ENCODE data around the gene FARP1.
"Not testable (repeated sequence)": the region's sequence is repeated elsewhere in the genome, so short reads cannot be mapped to it uniquely, and the experiment has no call there.

Gene FARP1

GRCh38 chr13:98228661-98229341, 85.9 kb downstream of the FARP1 start:
- DNase-seq: no peak

GRCh38 chr13:98230762-98231161, 87.9 kb downstream of the FARP1 start:
- DNase-seq: not testable (repeated sequence)

GRCh38 chr13:98232456-98232855, 89.6 kb downstream of the FARP1 start:
- no peak for DNase-seq

GRCh38 chr13:98233127-98233526, 90.2 kb downstream of the FARP1 start:
- no peak for DNase-seq

- DNase-seq: no peak
These were observed 91.5 kb downstream of the FARP1 start for GRCh38 chr13:98234348-98234747.

- no peak for DNase-seq
These were observed 93.3 kb downstream of the FARP1 start for GRCh38 chr13:98236197-98236596.

- DNase-seq: no peak
These were observed 94.4 kb downstream of the FARP1 start for GRCh38 chr13:98237331-98237730.

- DNase-seq: no peak
These were observed 96.5 kb downstream of the FARP1 start for GRCh38 chr13:98239162-98240076.

- no peak for DNase-seq
These were observed 97.2 kb downstream of the FARP1 start for GRCh38 chr13:98240135-98240534.

GRCh38 chr13:98240974-98241373, 98.1 kb downstream of the FARP1 start:
- DNase-seq: no peak

GRCh38 chr13:98241976-98242375, 99.1 kb downstream of the FARP1 start:
- DNase-seq: no peak

- DNase-seq: no peak
These were observed 99.5 kb downstream of the FARP1 start for GRCh38 chr13:98242403-98242802.

GRCh38 chr13:98243929-98244272, 101.0 kb downstream of the FARP1 start:
- DNase-seq: no peak

- no peak for DNase-seq
These were observed 103.8 kb downstream of the FARP1 start for GRCh38 chr13:98246538-98247172.

GRCh38 chr13:98251708-98252107, 108.8 kb downstream of the FARP1 start:
- no peak for DNase-seq

GRCh38 chr13:98252931-98253470, 110.1 kb downstream of the FARP1 start:
- no peak for DNase-seq

- DNase-seq: no peak
These were observed 110.6 kb downstream of the FARP1 start for GRCh38 chr13:98253526-98253925.

- DNase-seq: no peak
These were observed 111.6 kb downstream of the FARP1 start for GRCh38 chr13:98254513-98254912.

- no peak for DNase-seq
These were observed 115.3 kb downstream of the FARP1 start for GRCh38 chr13:98258226-98258625.

GRCh38 chr13:98260357-98261164, 117.7 kb downstream of the FARP1 start:
- no peak for DNase-seq

- DNase-seq: no peak
These were observed 118.3 kb downstream of the FARP1 start for GRCh38 chr13:98261165-98261702.

- DNase-seq: no peak
These were observed 119.4 kb downstream of the FARP1 start for GRCh38 chr13:98262292-98262691.

Data from NCI-H1694 (cell line).